ENCODE results near the gene ZNF793. TPM values are rescaled to one million over a fixed set of nuclear protein-coding genes. Genes with fewer than 3 reads are reported as not detected.
A peak's percentile ranks its signal among the peaks of the same experiment; 100 is the strongest.

Gene ZNF793
- total RNA-seq, 4 donors from 2014 or later: 1.2 to 3.5 (median 1.3) TPM

DNA sequence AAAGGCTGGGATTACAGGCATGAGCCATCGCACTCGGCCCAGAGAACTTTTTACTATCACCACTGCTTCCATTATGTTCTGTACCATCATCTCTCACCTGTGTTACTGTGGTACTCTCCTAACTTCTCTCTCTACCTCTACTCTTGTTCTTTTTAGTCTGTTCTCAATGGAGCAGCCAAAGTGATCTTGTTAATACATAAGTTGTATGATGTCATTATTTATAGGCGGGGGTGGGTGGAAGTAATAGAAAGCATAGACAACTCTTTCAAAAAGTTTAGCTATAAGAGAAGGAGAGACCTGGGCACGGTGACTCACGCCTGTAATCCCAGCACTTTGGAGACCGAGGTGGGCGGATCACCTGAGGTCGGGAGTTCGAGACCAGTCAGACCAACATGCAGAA lies 34.6 kb upstream of the ZNF793 start:
- no peak for TF ChIP-seq CTCF (IDR thresholded peaks at IDR 0.05)
- no peak for ATAC-seq (ENCODE audit: low FRiP score)
- DNase-seq (ENCODE audit: low spot score): no peak

GRCh38 chr19:37484406-37485168 lies 22.2 kb upstream of the ZNF793 start:
- TF ChIP-seq CTCF (IDR thresholded peaks at IDR 0.05): no peak
- DNase-seq (ENCODE audit: low spot score): no peak
- ATAC-seq (ENCODE audit: low FRiP score): no peak

GRCh38 chr19:37492213-37492612 lies 14.5 kb upstream of the ZNF793 start:
- TF ChIP-seq CTCF (IDR thresholded peaks at IDR 0.05): no peak
- DNase-seq (ENCODE audit: low spot score) (no peak), ATAC-seq (ENCODE audit: low FRiP score) (no peak)

DNA sequence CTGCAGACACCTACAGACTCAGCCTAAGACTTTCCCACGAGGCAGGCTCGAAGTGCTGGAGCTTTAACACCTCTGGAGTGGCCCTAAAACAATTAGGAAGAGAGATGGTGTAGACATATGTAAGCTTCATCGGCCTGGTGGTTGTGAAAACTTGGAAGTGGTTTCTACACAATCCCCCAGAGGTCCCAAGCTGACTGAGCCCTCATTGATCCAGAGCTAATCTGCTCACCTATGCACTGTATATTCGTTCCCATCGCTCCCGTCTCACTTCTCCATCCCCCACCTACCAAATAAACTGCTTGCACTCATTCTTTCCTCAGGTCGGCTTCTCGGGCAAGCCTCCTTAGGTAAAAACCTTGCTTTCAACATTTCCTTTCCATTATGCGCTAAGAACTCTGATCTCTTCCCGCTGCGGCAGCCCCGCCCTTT lies 767 bp upstream of the ZNF793 start:
- no peak for TF ChIP-seq CTCF (IDR thresholded peaks at IDR 0.05)
- no peak for DNase-seq (ENCODE audit: low spot score)

GRCh38 chr19:37507167-37507464 lies 377 bp downstream of the ZNF793 start:
- TF ChIP-seq CTCF (IDR thresholded peaks at IDR 0.05): no peak
- no peak for ATAC-seq (ENCODE audit: low FRiP score)
- DNase-seq (ENCODE audit: low spot score): no peak

More for the DNA sequence above, 767 bp upstream of the ZNF793 start:
- peak; percentile 35 for ATAC-seq (ENCODE audit: low FRiP score)

- ATAC-seq (ENCODE audit: low FRiP score): no peak
- no peak for TF ChIP-seq CTCF (IDR thresholded peaks at IDR 0.05)
- DNase-seq (ENCODE audit: low spot score): no peak
Observed at GRCh38 chr19:37511186-37511585, 4.4 kb downstream of the ZNF793 start.

DNA sequence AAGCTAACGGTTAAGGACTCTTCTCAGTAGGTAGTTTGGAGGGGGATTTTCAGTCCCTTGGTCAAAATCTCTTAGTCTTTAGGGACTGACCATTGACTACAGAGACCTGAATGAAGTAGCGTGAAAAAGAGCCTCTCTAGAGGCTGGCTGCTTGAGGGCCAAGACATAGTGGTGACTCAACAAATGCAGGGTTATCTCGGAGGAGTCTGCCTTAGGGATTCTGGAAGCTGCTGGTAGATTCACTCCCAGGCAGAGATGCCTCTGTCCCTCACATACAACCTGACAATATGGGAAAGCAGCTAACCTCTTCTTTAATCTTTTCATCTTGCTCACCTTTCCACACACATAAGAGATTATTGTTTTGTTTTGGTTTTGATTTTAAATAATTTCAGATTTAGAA lies 5.1 kb downstream of the ZNF793 start:
- no peak for TF ChIP-seq CTCF (IDR thresholded peaks at IDR 0.05)
- ATAC-seq (ENCODE audit: low FRiP score): no peak
- no peak for DNase-seq (ENCODE audit: low spot score)

Data from omental fat pad (tissue), 4 donors.